CD8-positive, alpha-beta memory T cell (primary cell): ENCODE data around the gene UBE2QL1. TPM values are rescaled to one million over a fixed set of nuclear protein-coding genes. Genes with fewer than 3 reads are reported as not detected.
A peak's percentile ranks its signal among the peaks of the same experiment; 100 is the strongest.

Source experiments
- CTCF ChIA-PET: fragments of 350-600 bp; sonication (Branson Sonifier 250); formaldehyde crosslinking; loops from one replicate; lab custom pipeline; 2021; ENCODE audit warnings: antibody characterized with exemption; lab: Charles Lee
- POLR2A ChIA-PET: fragments of 350-600 bp; sonication (Branson Sonifier 250); formaldehyde crosslinking; loops from one replicate; lab custom pipeline; 2021; ENCODE audit warnings: antibody characterized with exemption; lab: Charles Lee
- DNase-seq, 5 donors: peaks; one replicate each; pipeline versions ENCODE4 v3.0.0 to v3.0.0-alpha.2; 2020 to 2022; ENCODE audit warnings: mixed read lengths in 1 of 5
- H3K27ac ChIP-seq: one replicate; pipeline ENCODE4 v1.7.0; 2013; ENCODE audit warnings: low read depth, mild to moderate bottlenecking, low read length, moderate library complexity
- H3K27me3 ChIP-seq: 2 replicates; pipeline ENCODE4 v1.7.0; 2013; ENCODE audit warnings: low read length, mild to moderate bottlenecking; ENCODE audit not compliant: insufficient read depth, poor library complexity, severe bottlenecking
- H3K36me3 ChIP-seq: 2 replicates; pipeline ENCODE4 v1.7.0; 2013; ENCODE audit warnings: mild to moderate bottlenecking, low read length, moderate library complexity; ENCODE audit not compliant: insufficient read depth
- H3K4me1 ChIP-seq: 2 replicates; pipeline ENCODE4 v1.7.0; 2013; ENCODE audit warnings: mild to moderate bottlenecking, low read length, moderate library complexity; ENCODE audit not compliant: insufficient read depth
- H3K4me3 ChIP-seq: 2 replicates; pipeline ENCODE4 v1.7.0; 2013; ENCODE audit warnings: mild to moderate bottlenecking, low read length
- H3K9me3 ChIP-seq: 2 replicates; pipeline ENCODE4 v1.7.0; 2013; ENCODE audit warnings: mild to moderate bottlenecking, low read length
- H3K27ac Mint-ChIP-seq, 8 donors: one replicate each; pipeline ENCODE4 v1.8.0; 2020 to 2021; ENCODE audit warnings: mixed read lengths in 8 of 8, mild to moderate bottlenecking in 6 of 8, inconsistent platforms in 3 of 8, moderate library complexity in 3 of 8
- H3K27me3 Mint-ChIP-seq, 2 donors: one replicate each; pipeline ENCODE4 v1.8.0; 2020 to 2021; ENCODE audit warnings: mixed read lengths in 2 of 2, mild to moderate bottlenecking in 1 of 2, moderate library complexity in 1 of 2
- H3K36me3 Mint-ChIP-seq, 3 donors: one replicate each; pipeline ENCODE4 v1.8.0; 2020 to 2021; ENCODE audit warnings: mixed read lengths in 3 of 3, inconsistent platforms in 1 of 3, mild to moderate bottlenecking in 1 of 3
- H3K4me1 Mint-ChIP-seq, 3 donors: one replicate each; pipeline ENCODE4 v1.8.0; 2020 to 2021; ENCODE audit warnings: mixed read lengths in 3 of 3, inconsistent platforms in 1 of 3, mild to moderate bottlenecking in 1 of 3
- H3K4me3 Mint-ChIP-seq, 7 donors: one replicate each; pipeline ENCODE4 v1.8.0; 2020 to 2021; ENCODE audit warnings: mixed read lengths in 7 of 7, mild to moderate bottlenecking in 6 of 7, moderate library complexity in 4 of 7, inconsistent platforms in 2 of 7
- H3K9me3 Mint-ChIP-seq, 5 donors: one replicate each; pipeline ENCODE4 v1.8.0; 2020 to 2022; ENCODE audit warnings: mixed read lengths in 5 of 5, mild to moderate bottlenecking in 3 of 5, moderate library complexity in 2 of 5, inconsistent platforms in 1 of 5
- polyA plus RNA-seq: library from polyadenylated mRNA; unstranded; fragments of 300-500 nt; fragmentation: Illumina TruSeq; gene quantifications from one replicate; pipeline ENCODE4 v1.2.3, GENCODE V29; 2021
- total RNA-seq, 2 experiments: library from RNA; stranded (reverse); gene quantifications; one replicate each; pipeline ENCODE4 v1.2.3, GENCODE V29; 2021

The UBE2QL1 gene
- total and polyA plus RNA-seq, 3 experiments from 2014 or later: not detected

DNA sequence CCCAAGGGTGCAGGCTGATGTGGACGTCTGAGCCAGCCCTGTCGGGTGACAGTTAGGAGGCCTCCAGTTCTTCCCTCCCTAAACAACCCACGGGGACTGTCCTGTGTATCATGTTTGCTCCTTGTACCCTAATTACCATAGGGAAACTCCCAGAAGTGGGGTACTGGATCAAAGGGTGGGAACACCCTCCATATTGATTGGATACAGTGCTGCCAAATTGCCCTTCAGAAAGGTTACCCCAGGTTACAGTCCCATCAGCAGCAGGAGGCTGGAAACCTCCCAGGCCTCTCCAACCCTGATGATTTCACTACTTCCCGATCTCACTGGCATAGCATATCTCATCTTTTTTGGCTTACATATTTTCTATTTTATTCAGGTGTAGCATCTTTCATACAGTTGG is 22.0 kb downstream of the UBE2QL1 start:
- Mint-ChIP-seq H3K27me3 (peaks cover 6 to 29% of the 10 kb centered on the region in 2 donors), H3K4me3 (no peak overlapping the region)

DNA sequence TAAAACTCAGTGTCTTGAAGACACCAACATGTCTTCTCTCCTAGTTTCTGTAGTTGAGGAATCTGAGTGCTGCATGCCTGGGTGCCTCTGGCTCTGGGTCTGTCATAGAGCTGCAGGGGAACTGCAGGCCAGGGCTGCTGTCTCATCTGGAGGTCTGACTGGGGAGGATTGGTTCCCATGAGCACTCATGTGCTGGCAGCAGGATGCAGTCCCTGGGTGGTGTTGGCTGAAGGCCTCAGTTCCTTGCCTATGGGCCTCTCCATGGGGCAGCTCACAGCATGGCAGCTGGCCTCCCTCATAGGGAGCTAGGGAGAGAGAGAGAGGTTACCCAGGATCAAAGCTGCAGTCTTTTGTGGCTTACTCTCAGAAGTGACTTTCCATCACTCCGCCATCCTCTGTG is 22.6 kb downstream of the UBE2QL1 start:
- no peak overlapping the region for H3K27ac ChIP-seq
- no peaks in the 10 kb centered on the region for H3K36me3 ChIP-seq
- H3K27ac Mint-ChIP-seq: peak overlapping the region in 1 of 8 donors; percentile 44
- H3K9me3 Mint-ChIP-seq: no peaks in the 10 kb centered on the region
- H3K4me3 ChIP-seq: no peak overlapping the region
- ChIA-PET POLR2A (no interaction called here), CTCF (no interaction called here)
- no peaks in the 10 kb centered on the region for H3K4me1 Mint-ChIP-seq
- no peak overlapping the region for H3K4me3 Mint-ChIP-seq
- no peaks in the 10 kb centered on the region for H3K9me3 ChIP-seq
- peaks cover 6 to 29% of the 10 kb centered on the region in 2 donors for H3K27me3 Mint-ChIP-seq
- H3K27me3 ChIP-seq: no peaks in the 10 kb centered on the region
- H3K4me1 ChIP-seq: no peaks in the 10 kb centered on the region
- no peaks in the 10 kb centered on the region for H3K36me3 Mint-ChIP-seq
- no peak for DNase-seq

More for the DNA sequence above, 22.0 kb downstream of the UBE2QL1 start:
- Mint-ChIP-seq H3K27ac (no peak overlapping the region), H3K9me3 (no peaks in the 10 kb centered on the region), H3K36me3 (no peaks in the 10 kb centered on the region), H3K4me1 (no peaks in the 10 kb centered on the region)
- Histone ChIP-seq H3K27me3 (no peaks in the 10 kb centered on the region), H3K9me3 (no peaks in the 10 kb centered on the region), H3K4me1 (no peaks in the 10 kb centered on the region), H3K27ac (no peak overlapping the region), H3K36me3 (no peaks in the 10 kb centered on the region), H3K4me3 (no peak overlapping the region)
- CTCF ChIA-PET: no interaction called here
- no peak for DNase-seq
- POLR2A ChIA-PET: no interaction called here

DNA sequence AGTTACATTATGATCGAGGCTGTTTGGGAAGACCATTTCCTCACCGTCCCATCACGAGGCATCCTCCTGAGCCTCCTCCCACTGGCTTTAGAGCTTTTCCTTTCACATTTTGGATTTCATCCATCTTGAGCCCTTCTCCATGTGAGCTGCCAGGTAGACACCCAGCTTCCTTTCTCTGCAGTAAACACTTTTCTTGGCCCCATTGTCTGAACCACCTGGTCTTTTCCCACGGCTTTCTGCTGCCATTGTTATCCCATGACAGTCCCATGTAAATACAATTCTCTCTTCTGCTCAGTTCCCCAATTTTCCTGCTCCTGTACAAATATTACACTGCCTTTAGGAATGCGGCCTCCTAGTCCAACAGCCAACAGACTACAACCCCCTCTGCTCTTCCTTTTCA is 24.1 kb downstream of the UBE2QL1 start:
- POLR2A ChIA-PET: no interaction called here
- Histone ChIP-seq H3K9me3 (no peaks in the 10 kb centered on the region), H3K4me3 (no peak overlapping the region), H3K27ac (no peak overlapping the region), H3K27me3 (no peaks in the 10 kb centered on the region), H3K4me1 (no peaks in the 10 kb centered on the region), H3K36me3 (no peaks in the 10 kb centered on the region)
- Mint-ChIP-seq H3K27ac (no peak overlapping the region), H3K4me1 (no peaks in the 10 kb centered on the region), H3K4me3 (no peak overlapping the region), H3K36me3 (no peaks in the 10 kb centered on the region), H3K9me3 (no peaks in the 10 kb centered on the region), H3K27me3 (peaks cover 6 to 33% of the 10 kb centered on the region in 2 donors)
- no peak for DNase-seq
- CTCF ChIA-PET: interaction anchor here (0.8 kb wide), 1 partner anchor 8 kb away, joined by 3 read pairs; no protein-coding TSS in a partner anchor

DNA sequence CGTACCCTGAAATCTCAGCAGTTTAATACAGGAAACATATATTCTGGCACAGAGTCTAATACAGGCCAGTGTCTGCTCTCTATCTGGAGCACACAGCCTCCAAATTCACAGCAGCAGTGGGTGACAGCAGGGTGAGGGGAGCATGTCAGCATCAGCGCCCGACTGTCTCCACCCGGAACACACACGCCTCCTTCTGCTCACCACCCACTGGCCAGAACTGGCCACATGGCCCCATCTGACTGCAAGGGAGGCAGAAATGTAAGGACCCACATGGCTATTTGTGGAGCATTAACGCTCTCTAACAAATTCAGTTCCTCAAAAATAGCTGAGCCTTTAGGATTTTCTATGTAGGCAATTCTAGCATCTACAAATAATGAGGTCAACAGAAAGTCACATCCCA is 24.6 kb downstream of the UBE2QL1 start:
- Histone ChIP-seq H3K4me1 (no peaks in the 10 kb centered on the region), H3K9me3 (no peaks in the 10 kb centered on the region), H3K36me3 (no peaks in the 10 kb centered on the region), H3K4me3 (no peak overlapping the region), H3K27me3 (no peaks in the 10 kb centered on the region), H3K27ac (no peak overlapping the region)
- H3K27me3 Mint-ChIP-seq: peaks cover 6 to 31% of the 10 kb centered on the region in 2 donors
- DNase-seq: no peak
- H3K27ac Mint-ChIP-seq: peak overlapping the region in 1 of 8 donors; percentile 17
- no peaks in the 10 kb centered on the region for H3K4me1 Mint-ChIP-seq
- POLR2A ChIA-PET: no interaction called here
- no peaks in the 10 kb centered on the region for H3K36me3 Mint-ChIP-seq
- CTCF ChIA-PET: no interaction called here
- H3K9me3 Mint-ChIP-seq: no peaks in the 10 kb centered on the region
- no peak overlapping the region for H3K4me3 Mint-ChIP-seq

DNA sequence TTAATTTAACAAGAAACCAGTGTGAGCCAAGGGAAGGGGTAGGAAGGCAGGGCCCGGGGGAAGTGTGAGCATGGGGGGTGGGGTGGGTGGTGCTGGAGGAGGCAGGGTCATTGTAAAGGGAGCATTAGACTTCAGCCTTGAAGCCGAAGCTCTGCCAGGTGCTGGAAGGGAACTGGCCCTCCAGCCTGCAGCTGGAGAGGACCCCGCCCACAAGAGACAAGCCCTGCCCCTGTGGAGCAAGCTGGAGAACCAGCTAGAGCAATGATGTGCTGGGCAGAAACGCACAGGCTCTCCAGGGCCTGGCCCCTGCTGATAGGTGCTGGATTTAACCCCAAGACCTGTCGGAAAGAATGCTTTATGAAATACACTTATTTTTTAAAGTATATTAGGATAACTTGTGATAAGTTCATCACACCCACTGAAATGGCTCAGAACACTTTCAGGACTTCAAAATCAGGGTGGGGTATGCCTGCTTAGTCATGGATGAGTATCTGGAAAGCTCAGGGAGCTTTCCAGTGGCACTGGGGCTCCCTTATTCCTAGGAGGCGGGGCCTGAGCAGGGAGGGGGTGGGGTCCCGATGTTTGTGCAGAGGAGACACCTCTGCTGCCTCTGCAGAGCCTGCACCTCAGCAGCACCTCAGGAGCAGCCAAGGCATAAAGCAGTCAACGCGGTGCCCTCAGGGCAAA is 27.1 kb downstream of the UBE2QL1 start:
- ChIA-PET POLR2A (no interaction called here), CTCF (no interaction called here)
- Histone ChIP-seq H3K4me3 (no peak overlapping the region), H3K9me3 (no peaks in the 10 kb centered on the region), H3K27ac (no peak overlapping the region), H3K4me1 (no peaks in the 10 kb centered on the region), H3K36me3 (no peaks in the 10 kb centered on the region), H3K27me3 (no peaks in the 10 kb centered on the region)
- Mint-ChIP-seq H3K27me3 (peaks cover 4 to 31% of the 10 kb centered on the region in 2 donors), H3K4me3 (no peak overlapping the region), H3K4me1 (no peaks in the 10 kb centered on the region), H3K27ac (no peak overlapping the region), H3K9me3 (no peaks in the 10 kb centered on the region), H3K36me3 (no peaks in the 10 kb centered on the region)
- no peak for DNase-seq

DNA sequence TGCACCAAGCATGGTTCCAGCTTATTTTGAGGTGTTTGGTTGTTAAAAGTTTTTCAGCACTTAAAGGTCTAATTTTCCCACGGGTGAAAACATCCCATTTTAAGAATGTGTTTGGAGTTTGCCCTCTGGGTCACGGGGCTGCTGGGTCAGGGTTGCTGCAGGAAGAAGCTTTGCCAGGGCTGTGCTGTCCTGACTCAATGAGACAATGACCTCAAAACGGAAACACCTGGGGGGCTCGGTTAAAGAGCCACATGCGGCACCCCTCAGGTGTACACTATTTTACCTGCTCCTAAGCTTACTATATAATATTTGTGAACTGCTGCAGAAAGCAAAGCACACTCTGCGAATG is 27.6 kb downstream of the UBE2QL1 start:
- DNase-seq: no peak
- CTCF ChIA-PET: no interaction called here

DNA sequence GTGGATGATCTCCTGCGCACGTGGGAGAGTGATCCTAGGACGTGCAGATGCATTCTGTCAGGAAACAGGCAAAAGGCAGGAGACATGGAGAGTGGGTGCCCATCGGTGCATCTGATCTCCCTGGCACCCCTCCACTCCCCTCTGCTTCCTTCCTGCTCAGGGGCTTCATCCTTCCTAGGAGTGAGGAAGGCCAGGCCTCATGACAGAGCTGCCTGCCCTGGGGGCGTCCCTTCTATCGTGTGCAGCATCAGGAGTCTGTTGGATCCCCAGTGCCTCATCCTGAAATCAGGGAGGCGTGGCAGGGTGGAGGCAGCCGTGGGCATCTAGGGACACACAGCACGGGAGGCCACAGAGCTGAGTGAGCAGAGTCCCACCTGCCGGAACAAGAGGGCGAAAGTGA is 30.1 kb downstream of the UBE2QL1 start:
- POLR2A ChIA-PET: no interaction called here
- Histone ChIP-seq H3K4me3 (no peak overlapping the region), H3K9me3 (no peaks in the 10 kb centered on the region), H3K36me3 (no peaks in the 10 kb centered on the region), H3K27ac (no peak overlapping the region), H3K4me1 (no peaks in the 10 kb centered on the region), H3K27me3 (no peaks in the 10 kb centered on the region)
- CTCF ChIA-PET: no interaction called here
- Mint-ChIP-seq H3K4me3 (no peak overlapping the region), H3K36me3 (no peaks in the 10 kb centered on the region), H3K9me3 (no peaks in the 10 kb centered on the region), H3K27me3 (peaks cover 1 to 28% of the 10 kb centered on the region in 2 donors), H3K4me1 (no peaks in the 10 kb centered on the region), H3K27ac (no peak overlapping the region)
- no peak for DNase-seq

More for the DNA sequence above, 27.6 kb downstream of the UBE2QL1 start:
- H3K27me3 Mint-ChIP-seq: peaks cover 4 to 31% of the 10 kb centered on the region in 2 donors
- H3K27ac Mint-ChIP-seq: no peak overlapping the region
- POLR2A ChIA-PET: no interaction called here
- Histone ChIP-seq H3K4me3 (no peak overlapping the region), H3K27me3 (no peaks in the 10 kb centered on the region), H3K27ac (no peak overlapping the region), H3K4me1 (no peaks in the 10 kb centered on the region), H3K36me3 (no peaks in the 10 kb centered on the region), H3K9me3 (no peaks in the 10 kb centered on the region)
- no peaks in the 10 kb centered on the region for H3K9me3 Mint-ChIP-seq
- no peaks in the 10 kb centered on the region for H3K36me3 Mint-ChIP-seq
- no peak overlapping the region for H3K4me3 Mint-ChIP-seq
- no peaks in the 10 kb centered on the region for H3K4me1 Mint-ChIP-seq

DNA sequence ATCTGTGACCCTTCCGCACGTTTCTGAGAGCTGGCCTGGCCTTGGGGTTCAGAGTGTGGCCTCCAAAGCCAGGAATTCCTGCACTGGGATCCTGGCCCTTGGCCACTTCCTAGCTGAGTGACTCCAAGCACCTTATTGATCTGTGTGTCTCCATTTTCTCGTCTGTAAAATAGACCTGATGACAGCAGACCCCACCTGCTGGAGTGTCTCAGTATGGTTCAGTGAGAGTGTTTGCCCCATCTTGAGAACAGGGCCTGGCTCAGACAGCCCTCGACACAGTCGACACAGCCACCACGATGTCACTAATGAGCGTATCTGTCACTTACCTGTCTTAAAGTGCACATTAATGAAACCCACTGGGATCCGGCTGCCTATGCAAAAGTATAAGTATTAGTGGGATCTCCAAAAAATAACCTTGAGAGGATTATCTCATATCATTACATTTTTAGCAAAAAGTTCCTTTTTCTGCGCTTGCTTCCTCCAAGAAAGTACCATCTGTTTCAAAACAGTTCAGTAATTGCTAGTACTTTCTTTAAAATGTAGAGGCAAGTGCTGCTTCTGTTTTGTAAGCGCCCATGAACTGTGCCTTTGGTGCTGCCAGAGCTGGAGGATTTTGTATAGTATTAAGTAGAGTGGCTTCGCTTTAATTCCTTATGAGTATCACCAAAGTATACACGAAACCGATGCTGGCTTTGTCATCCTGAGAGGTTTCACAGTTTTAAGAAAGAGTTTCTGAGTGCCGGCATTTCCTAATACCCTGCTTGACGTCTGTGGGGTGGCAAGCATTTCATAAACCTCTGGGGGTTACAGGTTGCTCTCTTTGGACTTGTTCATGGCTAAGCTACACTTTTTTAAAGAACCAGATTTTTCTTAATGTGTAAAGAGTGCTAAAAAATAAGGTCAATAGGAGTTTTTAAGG is 31.7 kb downstream of the UBE2QL1 start:
- ChIA-PET CTCF (interaction anchor here (1.1 kb wide), 1 partner anchor 8 kb away, joined by 3 read pairs; no protein-coding TSS in a partner anchor), POLR2A (no interaction called here)
- Mint-ChIP-seq H3K4me3 (no peak overlapping the region), H3K27me3 (peaks cover 0 to 24% of the 10 kb centered on the region in 2 donors), H3K27ac (no peak overlapping the region), H3K36me3 (no peaks in the 10 kb centered on the region), H3K4me1 (no peaks in the 10 kb centered on the region), H3K9me3 (no peaks in the 10 kb centered on the region)
- H3K27ac ChIP-seq: no peak overlapping the region
- no peak for DNase-seq
- H3K27me3 ChIP-seq: no peaks in the 10 kb centered on the region
- no peaks in the 10 kb centered on the region for H3K9me3 ChIP-seq
- H3K4me1 ChIP-seq: no peaks in the 10 kb centered on the region
- H3K4me3 ChIP-seq: no peak overlapping the region
- no peaks in the 10 kb centered on the region for H3K36me3 ChIP-seq
